Measurements from ENCODE around the gene YLPM1. TPM values are rescaled to one million over a fixed set of nuclear protein-coding genes. Genes with fewer than 3 reads are reported as not detected.

The YLPM1 gene
- total and polyA plus RNA-seq, 10 of the 15 experiments (the other 5 are each of a cell fraction or from before 2014, with no cell fraction given): 11.1 to 48.2 (median 18.0) TPM

DNA sequence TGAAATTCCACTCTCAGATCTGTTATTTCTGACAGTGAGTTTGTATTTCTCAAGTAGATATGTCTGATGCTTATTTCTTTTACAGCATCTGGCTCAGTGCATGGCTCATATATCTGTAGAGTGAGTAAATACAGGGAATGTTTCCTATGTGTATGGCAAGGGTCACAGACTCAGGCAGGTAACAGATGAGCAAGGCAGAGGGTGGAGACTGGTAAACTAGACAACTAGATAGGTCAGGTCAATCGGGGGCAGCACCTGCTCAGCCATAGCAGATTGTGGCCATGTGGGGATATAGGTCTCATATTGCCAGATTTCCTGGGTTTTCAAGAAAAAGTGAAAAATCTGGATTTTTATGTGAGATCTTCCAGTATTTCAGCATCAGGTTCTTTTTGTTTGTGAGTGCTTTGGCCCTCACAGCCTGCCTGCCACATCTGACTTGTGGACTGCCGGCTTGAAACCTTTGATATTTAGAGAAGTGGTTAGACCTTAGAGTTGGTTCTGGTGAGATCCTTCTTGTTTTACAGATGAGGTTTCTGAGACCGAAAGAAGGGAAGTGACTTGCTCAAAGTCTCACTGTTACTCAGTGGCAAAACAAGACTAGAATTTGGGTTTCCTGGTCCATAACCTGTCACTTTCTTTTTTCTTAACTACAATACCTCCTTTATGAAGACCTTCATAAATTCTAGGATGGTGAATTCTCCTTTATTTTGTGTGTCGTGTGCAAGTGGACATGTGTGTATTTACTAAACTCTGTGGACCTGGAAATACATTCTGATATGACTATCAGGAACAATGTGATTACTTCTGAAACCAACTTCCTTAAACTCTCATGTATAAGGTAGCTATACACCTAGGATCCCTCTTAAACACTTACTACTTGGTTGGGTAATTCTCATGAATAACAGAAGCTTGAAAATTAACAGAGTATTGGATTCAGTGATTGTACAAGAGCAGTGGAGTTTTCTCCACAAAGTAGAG lies 78.4 kb downstream of the YLPM1 start:
- in situ Hi-C loops (cut with MboI): no loop called here
- no peak overlapping the region for H2AFZ ChIP-seq (ENCODE audit: control insufficient read depth, low read depth, low read length)
- FAIRE-seq (peak; percentile 96), ATAC-seq (peak; percentile 95), DNase-seq (ENCODE audit: low read depth, low spot score) (peak; percentile 77)
- ChIA-PET POLR2A (interaction anchor here (0.5 to 1.4 kb wide), 3 partner anchors 17 to 130 kb away, joined by 3 read pairs; no protein-coding TSS in a partner anchor), CTCF (interaction anchor here (0.9 to 10.6 kb wide), 3 partner anchors 10 to 40 kb away, joined by 3 to 106 read pairs (median 4); no protein-coding TSS in a partner anchor), SMC1A (ENCODE audit: uncharacterized antibody, unreplicated experiment) (interaction anchor here (1.0 to 2.3 kb wide), 5 partner anchors 12 to 133 kb away, joined by 3 to 16 read pairs (median 3); no protein-coding TSS in a partner anchor), RAD21 (ENCODE audit: unreplicated experiment) (interaction anchor here (0.8 kb wide), 1 partner anchor 15 kb away, joined by 4 read pairs; no protein-coding TSS in a partner anchor)
- H3K79me2 ChIP-seq (ENCODE audit: control insufficient read depth, insufficient read depth, low read length): no peaks in the 10 kb centered on the region
- 0% methylated on average over 4 of the region's 4 CpGs for WGBS (ENCODE audit: insufficient coverage, insufficient replicate concordance, low lambda C conversion rate, missing lambda C conversion rate)
- no peaks in the 10 kb centered on the region; a peak in 1 of 4 replicates for H3K36me3 ChIP-seq (ENCODE audit: control insufficient read depth in 2 of 2, insufficient read depth in 2 of 2, low read length in 1 of 2)
- H3K4me3 ChIP-seq: peak overlapping the region; percentile 25; the same call in 1 of the 2 replicates
- H3K4me2 ChIP-seq (ENCODE audit: control insufficient read depth, insufficient read depth): peak overlapping the region; percentile 69
- no peaks in the 10 kb centered on the region for H3K9me3 ChIP-seq (replicated peaks; ENCODE audit: control insufficient read depth, insufficient read depth, low read length)
- peak overlapping the region; percentile 57 for H3K9ac ChIP-seq (ENCODE audit: control insufficient read depth, insufficient read depth, low read length)
- no peaks in the 10 kb centered on the region for H4K20me1 ChIP-seq (ENCODE audit: control insufficient read depth, insufficient read depth)
- H3K27me3 ChIP-seq (replicated peaks in 1 of 2; ENCODE audit: control insufficient read depth in 2 of 2, insufficient read depth in 2 of 2, low read length in 1 of 2): no peaks in the 10 kb centered on the region
- no TSS peak for BruUV-seq (replicated peaks)
- intact Hi-C loops (cut with micrococcal nuclease; ENCODE audit: unreplicated experiment): loop anchor here (2.0 kb wide), 1 partner anchor 73 kb away; no protein-coding TSS in a partner anchor
- peak overlapping the region; percentile 86 for H3K27ac ChIP-seq (ENCODE audit: control insufficient read depth, insufficient read depth)
- peaks cover 44% of the 10 kb centered on the region for H3K4me1 ChIP-seq (ENCODE audit: control insufficient read depth, insufficient read depth, low read length)
- TF ChIP-seq TARDBP (IDR thresholded peaks at IDR 0.05; ENCODE audit: borderline replicate concordance) (no peak), HCFC1 (IDR thresholded peaks at IDR 0.05; ENCODE audit: low read length) (no peak), POLR2AphosphoS5 (IDR thresholded peaks at IDR 0.05; ENCODE audit: low read length) (no peak), ZNF217 (IDR thresholded peaks at IDR 0.05) (peak; percentile 52; the same call in 1 of the 2 replicates), SRF (IDR thresholded peaks at IDR 0.05; ENCODE audit: low read depth in 2 of 2, low read length in 2 of 2) (no peak), MYC (IDR thresholded peaks at IDR 0.05; ENCODE audit: insufficient read depth, insufficient read length, insufficient replicate concordance, low read length, severe bottlenecking) (no peak), CBX3 (IDR thresholded peaks at IDR 0.05; ENCODE audit: borderline replicate concordance, low read depth) (no peak), STAT1 (conservative IDR thresholded peaks at IDR 0.05) (no peak), ASH2L (IDR thresholded peaks at IDR 0.05; ENCODE audit: borderline replicate concordance, low read depth) (no peak), RB1 (IDR thresholded peaks at IDR 0.05; ENCODE audit: borderline replicate concordance) (no peak), POLR2AphosphoS2 (IDR thresholded peaks at IDR 0.05; ENCODE audit: low read depth, low read length) (no peak), EGR1 (IDR thresholded peaks at IDR 0.05; ENCODE audit: borderline replicate concordance in 1 of 2, low read depth in 2 of 2, low read length in 2 of 2) (no peak), PML (IDR thresholded peaks at IDR 0.05; ENCODE audit: low read length) (peak; percentile 64), POU2F2 (IDR thresholded peaks at IDR 0.05; ENCODE audit: borderline replicate concordance, low read depth, low read length) (0 out of 3 replicates have a peak, but pooled peaks have one; percentile 26), SIN3A (IDR thresholded peaks at IDR 0.05; ENCODE audit: low read depth, low read length) (no peak)
- TF ChIP-seq, protein P1, sequence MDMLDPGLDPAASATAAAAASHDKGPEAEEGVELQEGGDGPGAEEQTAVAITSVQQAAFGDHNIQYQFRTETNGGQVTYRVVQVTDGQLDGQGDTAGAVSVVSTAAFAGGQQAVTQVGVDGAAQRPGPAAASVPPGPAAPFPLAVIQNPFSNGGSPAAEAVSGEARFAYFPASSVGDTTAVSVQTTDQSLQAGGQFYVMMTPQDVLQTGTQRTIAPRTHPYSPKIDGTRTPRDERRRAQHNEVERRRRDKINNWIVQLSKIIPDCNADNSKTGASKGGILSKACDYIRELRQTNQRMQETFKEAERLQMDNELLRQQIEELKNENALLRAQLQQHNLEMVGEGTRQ (IDR thresholded peaks at IDR 0.05; ENCODE audit: borderline replicate concordance, low read depth, low read length): no peak; the same call in 1 of the 2 replicates
- TF ChIP-seq, protein P2, sequence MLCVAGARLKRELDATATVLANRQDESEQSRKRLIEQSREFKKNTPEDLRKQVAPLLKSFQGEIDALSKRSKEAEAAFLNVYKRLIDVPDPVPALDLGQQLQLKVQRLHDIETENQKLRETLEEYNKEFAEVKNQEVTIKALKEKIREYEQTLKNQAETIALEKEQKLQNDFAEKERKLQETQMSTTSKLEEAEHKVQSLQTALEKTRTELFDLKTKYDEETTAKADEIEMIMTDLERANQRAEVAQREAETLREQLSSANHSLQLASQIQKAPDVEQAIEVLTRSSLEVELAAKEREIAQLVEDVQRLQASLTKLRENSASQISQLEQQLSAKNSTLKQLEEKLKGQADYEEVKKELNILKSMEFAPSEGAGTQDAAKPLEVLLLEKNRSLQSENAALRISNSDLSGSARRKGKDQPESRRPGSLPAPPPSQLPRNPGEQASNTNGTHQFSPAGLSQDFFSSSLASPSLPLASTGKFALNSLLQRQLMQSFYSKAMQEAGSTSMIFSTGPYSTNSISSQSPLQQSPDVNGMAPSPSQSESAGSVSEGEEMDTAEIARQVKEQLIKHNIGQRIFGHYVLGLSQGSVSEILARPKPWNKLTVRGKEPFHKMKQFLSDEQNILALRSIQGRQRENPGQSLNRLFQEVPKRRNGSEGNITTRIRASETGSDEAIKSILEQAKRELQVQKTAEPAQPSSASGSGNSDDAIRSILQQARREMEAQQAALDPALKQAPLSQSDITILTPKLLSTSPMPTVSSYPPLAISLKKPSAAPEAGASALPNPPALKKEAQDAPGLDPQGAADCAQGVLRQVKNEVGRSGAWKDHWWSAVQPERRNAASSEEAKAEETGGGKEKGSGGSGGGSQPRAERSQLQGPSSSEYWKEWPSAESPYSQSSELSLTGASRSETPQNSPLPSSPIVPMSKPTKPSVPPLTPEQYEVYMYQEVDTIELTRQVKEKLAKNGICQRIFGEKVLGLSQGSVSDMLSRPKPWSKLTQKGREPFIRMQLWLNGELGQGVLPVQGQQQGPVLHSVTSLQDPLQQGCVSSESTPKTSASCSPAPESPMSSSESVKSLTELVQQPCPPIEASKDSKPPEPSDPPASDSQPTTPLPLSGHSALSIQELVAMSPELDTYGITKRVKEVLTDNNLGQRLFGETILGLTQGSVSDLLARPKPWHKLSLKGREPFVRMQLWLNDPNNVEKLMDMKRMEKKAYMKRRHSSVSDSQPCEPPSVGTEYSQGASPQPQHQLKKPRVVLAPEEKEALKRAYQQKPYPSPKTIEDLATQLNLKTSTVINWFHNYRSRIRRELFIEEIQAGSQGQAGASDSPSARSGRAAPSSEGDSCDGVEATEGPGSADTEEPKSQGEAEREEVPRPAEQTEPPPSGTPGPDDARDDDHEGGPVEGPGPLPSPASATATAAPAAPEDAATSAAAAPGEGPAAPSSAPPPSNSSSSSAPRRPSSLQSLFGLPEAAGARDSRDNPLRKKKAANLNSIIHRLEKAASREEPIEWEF (IDR thresholded peaks at IDR 0.05; ENCODE audit: insufficient replicate concordance, low read depth, low read length): no peak
